GM23338 (cell line): Measurements from ENCODE around the gene LOXL3.

Experiments
- CREB1 ChIP-seq: fragments of 250-450 bp; sonication (Bioruptor Pico); IDR thresholded peaks from 2 replicates; pipeline ENCODE4 v1.5.0; 2020; ENCODE audit warnings: low read depth, mild to moderate bottlenecking, moderate library complexity
- CTCF ChIP-seq, 2 experiments: fragments of 200-600 bp in 1 of 2; sonication (generic) in 1 of 2; conservative IDR thresholded peaks; 2 replicates each; pipeline versions ENCODE4 v1.5.1 to v1.6.1; 2016 to 2017; ENCODE audit warnings: antibody characterized with exemption in 2 of 2, low read depth in 2 of 2, mild to moderate bottlenecking in 2 of 2, moderate library complexity in 1 of 2
- EZH2 ChIP-seq: fragments of 200-600 bp; sonication (generic); IDR thresholded peaks from one replicate; pipeline ENCODE4 v1.8.0; 2017; ENCODE audit warnings: antibody characterized with exemption, mild to moderate bottlenecking, low read depth; ENCODE audit not compliant: unreplicated experiment
- EZH2phosphoT487 ChIP-seq: fragments of 200-600 bp; sonication (generic); IDR thresholded peaks from one replicate; pipeline ENCODE4 v1.8.1; 2018; ENCODE audit warnings: antibody characterized with exemption; ENCODE audit not compliant: unreplicated experiment
- JUNB ChIP-seq: IDR thresholded peaks from one replicate; pipeline ENCODE4 v1.6.1; 2016; ENCODE audit warnings: antibody characterized with exemption; ENCODE audit not compliant: unreplicated experiment
- NANOG ChIP-seq: IDR thresholded peaks from 2 replicates; pipeline ENCODE4 v1.6.1; 2016; ENCODE audit warnings: antibody characterized with exemption, borderline replicate concordance
- POLR2AphosphoS5 ChIP-seq: IDR thresholded peaks from 2 replicates; pipeline ENCODE4 v1.6.1; 2016; ENCODE audit warnings: antibody characterized with exemption, low read depth
- REST ChIP-seq: IDR thresholded peaks from one replicate; pipeline ENCODE4 v1.6.1; 2018; ENCODE audit warnings: antibody characterized with exemption; ENCODE audit not compliant: unreplicated experiment
- STAT1 ChIP-seq: IDR thresholded peaks from one replicate; pipeline ENCODE4 v1.6.1; 2016; ENCODE audit warnings: antibody characterized with exemption; ENCODE audit not compliant: unreplicated experiment
- ZNF114 ChIP-seq: fragments of 250-450 bp; sonication (Bioruptor Pico); IDR thresholded peaks from 2 replicates; pipeline ENCODE4 v1.5.0; 2020; ENCODE audit warnings: mild to moderate bottlenecking, moderate library complexity
- ZNF331 ChIP-seq: fragments of 250-450 bp; sonication (Bioruptor Pico); IDR thresholded peaks from 2 replicates; pipeline ENCODE4 v1.5.0; 2020; ENCODE audit warnings: low read depth, mild to moderate bottlenecking, moderate library complexity
- TF ChIP-seq, protein P1 (sequence below): IDR thresholded peaks from 2 replicates; pipeline ENCODE4 v1.6.1; 2016; ENCODE audit warnings: antibody characterized with exemption

DNA sequence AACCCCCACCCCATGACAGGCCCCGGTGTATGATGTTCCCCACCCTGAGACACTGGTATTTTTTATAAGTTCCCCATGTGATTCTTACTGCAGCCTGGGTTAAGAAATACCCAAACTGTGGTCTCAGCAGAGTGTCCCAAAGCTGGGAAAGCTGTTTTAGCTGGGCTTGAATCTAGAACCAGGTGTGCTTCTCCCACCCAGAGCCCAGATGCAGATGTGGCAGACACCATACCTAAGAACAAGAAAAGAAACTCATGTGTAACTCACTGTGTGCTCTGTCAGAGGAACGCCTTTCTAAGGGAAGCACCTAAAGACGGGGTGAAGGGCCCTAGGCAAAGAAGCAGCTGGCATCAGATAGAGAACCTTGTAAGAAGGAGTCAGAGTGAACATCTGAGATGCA lies 24.7 kb upstream of the LOXL3 start:
- TF ChIP-seq STAT1 (no peak), CTCF (conservative IDR thresholded peaks at IDR 0.05; ENCODE audit: low read depth in 2 of 2) (no peak), POLR2AphosphoS5 (no peak), EZH2phosphoT487 (no peak), REST (no peak), EZH2 (no peak), CREB1 (CRISPR knock-in tag) (no peak), ZNF114 (no peak), ZNF331 (CRISPR knock-in tag) (no peak), JUNB (no peak), NANOG (no peak)
- TF ChIP-seq, protein P1, sequence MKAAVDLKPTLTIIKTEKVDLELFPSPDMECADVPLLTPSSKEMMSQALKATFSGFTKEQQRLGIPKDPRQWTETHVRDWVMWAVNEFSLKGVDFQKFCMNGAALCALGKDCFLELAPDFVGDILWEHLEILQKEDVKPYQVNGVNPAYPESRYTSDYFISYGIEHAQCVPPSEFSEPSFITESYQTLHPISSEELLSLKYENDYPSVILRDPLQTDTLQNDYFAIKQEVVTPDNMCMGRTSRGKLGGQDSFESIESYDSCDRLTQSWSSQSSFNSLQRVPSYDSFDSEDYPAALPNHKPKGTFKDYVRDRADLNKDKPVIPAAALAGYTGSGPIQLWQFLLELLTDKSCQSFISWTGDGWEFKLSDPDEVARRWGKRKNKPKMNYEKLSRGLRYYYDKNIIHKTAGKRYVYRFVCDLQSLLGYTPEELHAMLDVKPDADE = no peak
